TTC549 (cell line): ENCODE data around the gene MB21D2.

Source experiments
- FAIRE-seq: peaks from 2 replicates; lab custom pipeline; 2012; peaks lifted over from hg19 to GRCh38; lab: Jason Lieb, UNC

Gene MB21D2

DNA sequence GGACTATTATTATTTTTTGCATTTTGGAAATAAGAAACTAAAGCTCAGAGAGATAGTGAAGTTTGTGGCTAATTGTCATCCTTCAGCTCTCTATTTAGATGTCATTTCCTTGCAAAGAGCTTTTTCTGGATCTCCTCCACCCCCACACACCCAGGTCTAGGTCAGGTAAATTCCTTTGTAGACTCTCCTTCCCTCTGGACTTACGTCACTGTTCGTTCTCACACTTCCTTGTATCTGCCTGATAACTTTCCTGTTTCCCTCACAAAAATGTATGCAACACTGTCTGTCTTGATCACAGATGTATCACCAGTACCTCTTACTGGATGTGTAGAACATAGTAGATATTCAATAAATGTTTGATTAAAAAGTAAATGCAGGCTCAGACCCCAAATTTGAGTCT lies 6.1 kb upstream of the MB21D2 start:
- no peak for FAIRE-seq

GRCh38 chr3:192921793-192922192 lies 4.1 kb upstream of the MB21D2 start:
- no peak for FAIRE-seq

GRCh38 chr3:192920411-192920810 lies 2.8 kb upstream of the MB21D2 start:
- FAIRE-seq = no peak

GRCh38 chr3:192919901-192920300 lies 2.2 kb upstream of the MB21D2 start:
- FAIRE-seq = no peak

GRCh38 chr3:192918275-192918588 lies 576 bp upstream of the MB21D2 start:
- no peak for FAIRE-seq

DNA sequence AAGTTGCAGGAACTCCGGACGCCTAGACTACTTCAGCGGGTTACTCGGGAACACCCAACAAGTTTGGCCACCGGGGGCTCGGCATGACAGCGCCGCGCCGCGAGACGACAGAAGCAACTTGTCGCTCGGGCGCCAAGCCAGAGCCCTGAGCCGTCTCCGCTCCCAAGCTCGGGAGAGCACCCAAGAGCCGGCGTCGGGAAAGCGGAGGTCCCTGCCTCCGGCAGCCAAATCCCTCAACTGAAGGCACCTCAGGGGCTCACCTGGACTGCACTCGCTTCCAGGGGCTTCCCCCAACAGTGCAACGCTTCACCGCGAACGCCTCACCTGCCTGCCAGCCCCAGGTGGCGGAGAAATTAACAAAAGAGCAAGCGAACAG lies 640 bp downstream of the MB21D2 start:
- no peak for FAIRE-seq

- FAIRE-seq = no peak
Observed at GRCh38 chr3:192916371-192917027, 1.2 kb downstream of the MB21D2 start.

DNA sequence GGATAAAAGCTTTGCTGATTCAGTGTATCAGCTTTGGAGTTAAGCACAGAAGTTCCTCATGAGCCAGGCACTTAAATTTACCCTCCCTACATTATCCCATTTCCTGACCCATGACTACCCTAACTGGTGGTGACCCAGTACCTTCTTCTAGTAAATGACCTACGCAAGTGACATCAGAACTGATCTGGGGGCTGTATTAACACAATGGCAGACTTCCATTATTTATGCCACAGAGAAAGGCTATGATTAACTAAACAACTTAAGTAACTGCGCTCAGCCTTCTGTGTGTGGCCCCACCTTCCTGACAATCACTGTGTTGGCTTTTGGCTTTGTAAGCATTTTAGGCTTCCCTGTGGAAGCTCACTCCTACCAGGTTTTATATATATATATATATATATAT lies 1.9 kb downstream of the MB21D2 start:
- FAIRE-seq = no peak

GRCh38 chr3:192915304-192915703 lies 2.4 kb downstream of the MB21D2 start:
- no peak for FAIRE-seq

DNA sequence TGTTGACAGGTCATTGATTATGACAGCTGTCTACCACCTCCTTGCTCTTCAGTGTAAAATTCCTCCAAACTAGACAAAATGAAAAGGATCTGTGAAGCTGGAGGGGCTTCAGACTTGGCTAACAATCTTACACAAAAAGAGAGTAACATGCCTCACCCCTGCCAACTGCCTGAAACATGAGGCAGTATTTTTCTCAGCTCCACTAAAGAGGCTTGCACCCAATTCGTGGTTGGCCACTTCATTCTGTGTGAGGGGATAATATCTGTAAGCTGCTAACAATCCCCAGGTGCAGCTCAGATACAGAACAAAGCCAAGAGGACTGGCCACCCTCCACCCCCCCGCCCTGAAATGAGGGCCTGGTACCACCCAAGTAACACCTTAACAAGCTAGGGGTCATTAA lies 2.8 kb downstream of the MB21D2 start:
- no peak for FAIRE-seq

DNA sequence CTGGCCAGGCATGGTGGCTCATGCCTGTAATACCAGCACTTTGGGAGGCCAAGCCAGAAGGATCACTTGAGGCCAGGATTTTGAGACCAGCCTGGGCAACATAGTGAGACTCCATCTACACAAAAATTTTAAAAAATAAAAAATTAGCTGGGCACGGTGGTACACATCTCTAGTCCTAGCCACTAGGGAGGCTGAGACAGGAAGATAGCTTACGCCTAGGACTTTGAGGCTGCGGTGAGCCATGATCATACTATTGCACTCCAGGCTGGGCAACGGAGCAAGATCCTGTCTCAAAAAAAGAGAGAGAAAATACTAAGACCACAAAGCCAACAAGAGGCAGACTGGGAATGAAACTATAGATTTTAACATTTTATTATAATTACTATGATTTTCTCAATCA lies 4.1 kb downstream of the MB21D2 start:
- FAIRE-seq = no peak

- FAIRE-seq = no peak
Observed at GRCh38 chr3:192911293-192911692, 6.4 kb downstream of the MB21D2 start.

DNA sequence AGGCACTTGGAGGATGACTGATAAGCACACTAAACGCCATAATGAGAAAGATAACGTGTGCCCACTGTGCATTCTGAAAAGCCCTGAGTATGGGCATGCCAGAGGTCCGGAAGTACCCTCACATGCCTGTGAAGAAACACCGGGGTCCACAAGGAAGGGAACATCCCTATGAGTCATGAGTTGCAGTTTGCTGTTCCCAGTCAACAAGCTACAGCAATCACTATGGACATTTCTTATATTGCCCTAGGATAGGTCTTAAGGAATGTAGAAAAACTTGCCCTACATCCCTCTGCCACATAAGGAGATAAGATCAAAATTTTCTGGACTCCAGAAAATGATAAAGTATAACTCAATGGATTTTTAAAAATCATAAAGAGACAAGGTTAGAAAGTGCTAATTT lies 9.9 kb downstream of the MB21D2 start:
- no peak for FAIRE-seq

DNA sequence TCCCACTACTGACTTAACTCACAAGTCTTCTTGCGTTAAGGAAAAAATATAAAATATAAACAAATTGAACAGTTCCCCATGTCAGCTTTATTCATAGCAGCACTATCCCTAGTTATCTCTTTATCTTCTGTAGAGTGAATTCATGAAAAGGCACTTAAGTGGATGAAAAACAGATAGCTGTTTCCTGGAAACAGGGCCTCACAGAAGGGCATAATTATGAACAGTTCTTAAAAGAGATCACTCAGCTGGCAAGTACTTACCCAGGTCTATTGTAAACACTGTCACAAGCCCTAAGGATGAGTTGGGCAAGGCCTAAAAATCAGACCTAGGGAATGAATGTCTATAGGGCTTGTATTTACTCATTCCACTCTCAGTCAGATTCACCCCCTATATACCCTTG lies 10.7 kb downstream of the MB21D2 start:
- FAIRE-seq = no peak

GRCh38 chr3:192905980-192906678 lies 11.5 kb downstream of the MB21D2 start:
- no peak for FAIRE-seq

- FAIRE-seq = no peak
Observed at GRCh38 chr3:192904632-192905289, 12.9 kb downstream of the MB21D2 start.

- no peak for FAIRE-seq
Observed at GRCh38 chr3:192902549-192902948, 15.1 kb downstream of the MB21D2 start.

DNA sequence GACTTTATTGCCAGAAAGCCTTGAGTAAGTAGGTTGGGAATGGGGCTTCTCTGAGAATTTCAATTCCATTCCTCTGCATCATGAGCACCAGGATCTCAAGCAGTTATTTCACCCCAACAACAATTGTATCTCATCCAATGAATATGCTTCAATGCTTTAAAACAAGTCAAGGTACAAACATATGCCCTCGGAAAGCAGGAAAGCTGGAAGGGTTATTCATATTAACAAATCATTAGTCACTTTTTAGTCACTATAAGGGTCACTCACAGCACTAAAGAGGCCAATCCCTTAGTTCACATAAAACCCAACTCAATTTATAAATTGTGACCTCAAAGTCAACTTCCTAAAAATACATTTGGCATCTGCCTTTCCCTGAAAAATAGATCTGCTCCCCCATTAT lies 16.2 kb downstream of the MB21D2 start:
- FAIRE-seq = no peak

- FAIRE-seq = no peak
Observed at GRCh38 chr3:192899540-192899982, 18.1 kb downstream of the MB21D2 start.

DNA sequence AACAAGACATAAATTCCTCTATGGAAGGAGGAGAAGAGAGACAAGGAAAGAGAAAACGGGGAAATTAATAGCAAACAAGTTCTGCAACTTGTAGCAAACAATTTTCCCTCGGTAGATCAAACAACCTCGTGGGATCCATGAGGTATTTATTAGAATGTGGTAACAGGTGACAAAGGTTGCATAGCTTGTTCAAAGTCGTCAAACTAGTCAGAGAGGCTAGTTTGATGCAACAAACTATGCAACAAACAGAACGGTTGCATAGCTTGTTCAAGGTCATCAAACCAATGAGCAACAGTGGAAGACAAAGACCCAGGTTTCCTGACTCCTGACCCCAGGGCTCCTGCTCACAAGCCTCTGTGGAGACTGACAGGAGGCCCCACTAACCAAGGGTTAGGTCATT lies 20.7 kb downstream of the MB21D2 start:
- no peak for FAIRE-seq

GRCh38 chr3:192896208-192896607 lies 21.4 kb downstream of the MB21D2 start:
- no peak for FAIRE-seq

- FAIRE-seq = no peak
Observed at GRCh38 chr3:192894676-192895075, 23.0 kb downstream of the MB21D2 start.

DNA sequence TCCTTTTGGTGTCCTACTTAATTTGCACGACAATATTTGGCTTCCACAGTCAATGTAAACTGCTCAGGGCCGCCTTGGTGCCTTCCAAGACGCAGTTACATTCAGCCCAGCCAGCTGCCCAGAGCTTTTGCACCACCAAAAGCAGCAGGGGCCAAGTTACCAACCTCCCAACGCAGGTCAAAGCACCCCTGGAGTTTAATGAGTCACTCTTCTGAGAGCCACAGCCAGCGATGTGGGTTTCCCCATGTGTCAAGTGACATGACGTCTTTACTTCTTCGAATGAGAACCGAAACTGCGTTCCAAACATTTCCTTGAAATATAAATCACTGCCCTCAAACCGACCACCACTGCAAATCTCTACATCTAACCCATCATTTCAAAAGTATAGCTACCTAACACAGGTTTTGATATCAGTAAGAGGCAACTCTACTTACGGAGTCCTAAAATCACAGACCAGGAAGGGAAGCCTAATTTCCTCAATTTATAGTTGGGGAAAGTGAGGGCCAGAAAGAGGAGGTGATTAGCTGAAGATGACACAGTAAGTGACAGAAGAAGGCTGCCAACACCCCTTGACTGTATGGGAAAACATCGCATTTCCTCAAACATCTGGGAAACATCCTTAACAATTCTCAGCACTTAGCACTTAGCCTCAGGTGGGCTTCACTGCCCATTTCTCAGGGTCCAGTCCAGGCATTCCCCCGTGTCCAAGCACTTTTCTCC lies 24.5 kb downstream of the MB21D2 start:
- FAIRE-seq = no peak
